Activated CD8-positive, alpha-beta memory T cell treated with anti-CD3 and anti-CD28 coated beads for 24 hours (primary cell): ENCODE data around the gene FIG4.
"Not testable (repeated sequence)": the region's sequence is repeated elsewhere in the genome, so short reads cannot be mapped to it uniquely, and the experiment has no call there.

Experiments
- DNase-seq: peaks from one replicate; pipeline ENCODE4 v3.0.0-alpha.2; 2020

FIG4 gene

DNA sequence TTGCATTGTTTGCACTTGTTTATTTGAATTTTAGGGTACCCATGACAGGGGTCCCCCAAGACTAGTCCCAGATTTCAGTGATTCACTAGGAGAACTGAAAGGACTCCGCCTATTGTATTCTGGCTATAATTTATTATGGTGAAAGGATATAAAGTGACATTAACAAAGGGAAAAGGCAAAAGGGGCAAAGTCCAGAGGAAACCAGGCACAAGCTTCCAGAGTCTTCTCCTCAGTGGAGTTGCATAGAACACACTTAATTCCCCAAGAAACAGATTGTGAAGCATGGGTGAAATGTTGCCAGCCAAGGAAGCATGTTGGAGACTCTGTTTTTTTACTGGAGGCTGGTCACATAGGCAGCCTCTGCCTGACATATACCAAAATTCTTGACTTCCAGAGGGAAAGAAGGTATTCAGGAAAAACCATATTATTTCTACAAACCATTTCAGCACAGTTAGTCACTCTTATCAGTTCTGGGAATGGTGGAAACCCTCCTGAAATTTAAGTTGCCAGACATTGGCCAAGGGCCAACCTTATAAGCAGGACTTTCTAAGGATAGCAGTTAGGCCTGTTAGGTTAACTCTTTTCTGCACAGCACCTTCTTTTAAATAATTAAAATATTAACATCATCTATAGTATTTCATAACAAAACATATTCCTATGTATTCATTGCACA is 71.8 kb downstream of the FIG4 start:
- no peak for DNase-seq

DNA sequence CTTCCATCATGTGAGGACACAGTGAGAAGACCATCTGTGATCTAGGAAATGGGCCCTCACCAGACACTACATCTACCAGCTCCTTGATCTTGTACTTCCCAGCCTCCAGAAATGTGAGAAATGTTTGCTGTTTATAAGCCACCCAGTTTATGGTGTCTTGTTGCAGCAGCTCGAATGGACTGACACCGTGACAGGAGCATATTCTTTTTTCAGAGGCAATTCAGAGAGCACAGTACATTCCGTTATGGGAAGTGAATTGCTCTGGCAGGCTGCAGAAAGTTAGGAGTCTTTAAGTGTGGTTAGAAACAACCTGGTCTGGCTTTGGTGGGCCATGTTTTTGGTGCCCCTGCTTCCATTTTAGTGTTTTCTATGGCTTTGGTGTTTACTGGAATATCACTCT is 75.1 kb downstream of the FIG4 start:
- no peak for DNase-seq

DNA sequence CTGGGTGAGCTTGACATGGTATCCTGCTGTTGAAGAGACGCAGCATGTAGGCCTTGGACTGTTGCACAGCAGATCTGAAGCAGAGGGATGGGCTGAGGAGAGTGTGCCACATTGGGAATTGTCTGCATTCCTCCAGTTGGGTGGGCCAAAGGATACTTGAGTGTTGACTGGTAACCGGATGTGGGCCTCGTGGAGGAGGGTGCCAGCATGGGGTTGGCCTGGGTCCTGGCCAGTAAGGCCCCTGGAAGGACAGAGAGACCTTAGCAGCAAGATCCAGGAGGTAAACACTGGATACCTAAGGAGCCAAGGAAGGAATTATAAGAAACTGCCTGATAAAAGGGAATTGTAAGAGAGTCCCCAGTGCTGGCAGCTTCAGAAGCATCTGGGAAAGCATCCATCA is 76.9 kb downstream of the FIG4 start:
- DNase-seq = no peak

DNA sequence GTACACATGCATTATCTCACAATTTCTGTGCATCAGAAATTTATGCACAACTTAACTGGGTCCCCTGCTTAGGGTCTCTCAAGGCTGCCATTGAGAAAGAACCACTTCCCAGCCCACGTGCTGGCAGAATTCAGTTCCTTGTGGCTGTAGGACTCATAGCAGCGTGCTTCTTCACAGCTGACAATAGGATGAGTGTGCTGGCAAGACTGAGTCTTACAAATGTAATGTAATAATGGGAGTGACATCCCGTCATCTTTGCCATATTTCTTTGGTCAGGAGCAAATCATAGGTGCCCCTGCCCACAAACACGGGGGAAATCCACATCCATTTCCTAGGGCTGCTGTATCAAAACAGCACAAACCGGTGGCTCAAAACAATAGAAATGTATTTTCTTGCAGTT is 77.4 kb downstream of the FIG4 start:
- DNase-seq = no peak

DNA sequence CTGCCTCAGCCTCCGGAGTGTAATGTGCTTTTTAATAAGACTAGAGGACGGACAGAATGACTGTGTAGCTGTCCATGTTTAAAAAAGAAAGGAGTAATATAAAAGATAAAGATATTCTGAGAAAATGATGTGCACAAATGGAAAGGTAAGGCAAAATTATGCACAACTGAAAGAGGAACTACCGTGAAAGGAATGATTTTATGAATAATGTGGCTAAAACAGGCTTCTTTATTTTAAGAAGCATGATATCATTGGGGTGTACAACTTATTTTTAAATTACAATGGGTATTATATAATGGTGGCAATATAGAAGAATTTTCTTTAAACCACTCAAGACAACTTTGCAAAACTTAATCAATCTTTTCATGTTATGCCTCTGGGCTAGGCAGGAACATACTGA is 78.1 kb downstream of the FIG4 start:
- no peak for DNase-seq

DNA sequence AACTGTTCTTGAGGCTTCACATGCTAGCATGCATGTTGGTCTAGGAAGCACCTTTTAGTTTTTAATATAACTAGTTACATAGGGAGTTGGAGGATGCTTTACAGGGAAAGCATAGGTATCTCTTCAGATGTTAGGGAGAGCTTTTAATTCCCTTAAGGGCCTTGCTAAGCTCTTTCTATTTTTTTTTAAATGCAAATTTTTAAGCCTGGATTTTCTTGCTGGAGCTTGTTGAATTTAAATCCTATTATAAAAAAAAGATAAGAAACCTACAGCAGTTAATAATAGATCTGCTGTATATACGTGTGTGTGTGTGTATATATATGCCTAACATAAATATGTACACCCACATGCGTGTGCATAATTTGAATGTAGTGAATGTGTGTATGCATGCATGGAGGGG is 79.0 kb downstream of the FIG4 start:
- no peak for DNase-seq

DNA sequence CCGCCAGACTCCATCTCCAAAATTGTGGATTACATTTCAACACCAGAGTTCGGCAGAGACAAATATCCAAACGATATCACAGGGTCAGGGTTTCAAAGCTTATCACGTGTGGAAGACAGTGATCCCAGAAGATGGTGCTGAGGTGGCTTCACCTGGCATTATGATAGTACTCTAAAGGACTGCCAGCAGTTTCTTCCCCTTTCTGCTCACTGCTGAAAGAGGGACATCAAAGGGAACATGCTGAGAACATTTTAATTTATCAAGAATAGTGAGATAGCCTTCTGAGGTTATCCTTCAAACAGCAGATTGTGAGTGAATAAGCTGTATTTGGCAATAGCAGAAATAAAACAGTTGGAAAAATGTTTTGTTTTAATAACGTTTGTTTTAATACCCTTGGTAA is 79.7 kb downstream of the FIG4 start:
- no peak for DNase-seq

DNA sequence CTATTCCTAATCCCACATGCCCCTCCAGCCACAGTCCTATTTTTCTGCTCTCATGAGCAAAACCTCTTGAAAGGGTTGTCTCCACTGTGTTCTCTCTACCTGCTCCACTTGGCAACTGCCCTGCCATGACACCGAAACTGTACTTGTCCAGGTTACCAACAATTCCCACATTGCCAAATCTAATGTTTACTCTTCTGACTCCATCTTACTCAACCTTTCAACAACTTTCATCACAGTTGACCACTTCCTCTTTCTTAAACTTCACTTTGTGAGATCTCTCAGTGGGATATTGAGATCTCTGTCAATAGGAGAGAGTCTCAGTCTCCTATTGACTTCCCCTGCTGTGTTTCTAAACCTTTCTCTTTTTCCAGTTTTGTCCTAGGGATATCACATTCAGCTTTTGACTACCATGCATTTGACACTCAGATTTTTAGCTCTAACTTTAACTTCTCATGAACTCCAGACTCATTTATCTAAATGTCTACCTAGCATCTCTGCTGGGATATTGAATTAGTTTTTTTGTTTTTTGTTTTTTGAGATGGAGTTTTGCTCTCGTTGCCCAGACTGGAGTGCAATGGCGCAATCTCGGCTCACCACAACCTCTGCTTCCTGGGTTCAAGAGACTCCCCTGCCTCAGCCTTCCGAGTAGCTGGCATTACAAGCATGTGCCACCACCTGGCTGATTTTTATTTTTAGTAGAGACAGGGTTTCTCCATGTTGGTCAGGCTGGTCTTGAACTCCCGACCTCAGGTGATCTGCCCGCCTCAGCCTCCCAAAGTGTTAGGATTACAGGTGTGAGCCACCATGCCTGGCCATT is 81.1 kb downstream of the FIG4 start:
- not testable (repeated sequence) for DNase-seq

DNA sequence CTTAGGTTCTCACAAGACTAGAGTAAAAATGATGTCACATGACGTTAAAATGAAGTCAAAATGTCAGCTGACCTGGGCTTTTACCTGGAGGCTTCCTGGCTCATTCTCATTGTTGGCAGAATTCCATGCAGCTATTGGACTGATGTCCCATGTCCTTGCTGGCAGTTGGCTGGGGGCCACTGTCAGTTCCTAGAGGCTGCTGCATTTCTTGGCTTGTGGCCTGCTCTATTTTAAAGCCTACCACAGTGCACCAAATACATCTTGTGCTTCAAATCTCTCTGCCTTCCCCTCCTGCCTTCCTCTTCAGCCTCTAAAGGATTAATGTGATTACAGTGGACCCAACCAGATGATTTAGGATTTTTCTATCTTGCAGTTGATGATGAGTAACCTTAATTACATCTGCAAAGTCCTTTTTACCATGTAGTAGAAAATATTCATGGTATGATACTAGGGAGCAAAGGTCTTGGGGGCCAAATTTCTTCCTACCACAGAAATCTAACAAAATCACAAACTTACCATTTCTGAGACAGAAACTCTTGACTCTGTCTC is 81.9 kb downstream of the FIG4 start:
- no peak for DNase-seq

DNA sequence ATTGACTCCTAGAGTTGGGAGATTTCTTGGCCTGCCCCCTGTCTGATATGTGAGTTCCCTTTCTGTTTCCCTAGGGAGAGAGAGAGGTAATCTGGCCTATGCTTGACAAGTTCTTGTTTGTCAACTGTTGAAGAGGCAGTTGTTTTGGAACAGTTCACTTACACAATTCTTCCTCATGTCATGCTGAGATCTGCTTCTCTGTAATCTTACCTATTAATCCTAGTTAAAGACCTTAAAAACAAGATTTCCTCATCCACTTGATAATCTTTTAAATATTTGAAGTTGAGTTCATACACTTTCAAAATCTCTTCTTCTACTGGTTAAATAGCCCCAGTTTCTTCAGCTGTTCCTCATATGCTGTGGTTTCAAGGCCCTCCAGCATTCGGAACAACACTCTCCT is 89.9 kb downstream of the FIG4 start:
- no peak for DNase-seq

DNA sequence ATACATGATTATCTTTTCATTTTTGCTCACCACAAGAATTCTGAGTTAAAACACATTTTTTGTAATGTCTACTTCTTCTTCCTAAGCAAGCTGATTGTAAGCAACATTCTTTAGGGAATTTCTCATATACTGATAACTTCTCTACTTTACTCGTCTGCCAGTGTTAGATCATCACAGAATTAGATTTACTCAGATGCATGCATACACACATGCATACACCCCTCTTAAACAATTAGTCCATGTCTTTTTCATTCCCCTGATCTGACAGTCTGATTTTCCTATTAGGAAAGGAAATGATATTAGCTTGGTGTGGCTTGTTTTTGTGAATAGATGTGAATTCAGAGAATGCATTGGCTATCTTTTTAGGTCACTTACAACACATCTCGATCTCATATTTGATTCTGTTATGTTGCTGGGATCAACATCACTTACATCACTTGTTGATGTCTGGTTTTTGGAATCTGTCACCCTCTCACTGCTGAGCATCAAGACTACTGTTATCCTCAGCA is 91.4 kb downstream of the FIG4 start:
- DNase-seq = no peak

DNA sequence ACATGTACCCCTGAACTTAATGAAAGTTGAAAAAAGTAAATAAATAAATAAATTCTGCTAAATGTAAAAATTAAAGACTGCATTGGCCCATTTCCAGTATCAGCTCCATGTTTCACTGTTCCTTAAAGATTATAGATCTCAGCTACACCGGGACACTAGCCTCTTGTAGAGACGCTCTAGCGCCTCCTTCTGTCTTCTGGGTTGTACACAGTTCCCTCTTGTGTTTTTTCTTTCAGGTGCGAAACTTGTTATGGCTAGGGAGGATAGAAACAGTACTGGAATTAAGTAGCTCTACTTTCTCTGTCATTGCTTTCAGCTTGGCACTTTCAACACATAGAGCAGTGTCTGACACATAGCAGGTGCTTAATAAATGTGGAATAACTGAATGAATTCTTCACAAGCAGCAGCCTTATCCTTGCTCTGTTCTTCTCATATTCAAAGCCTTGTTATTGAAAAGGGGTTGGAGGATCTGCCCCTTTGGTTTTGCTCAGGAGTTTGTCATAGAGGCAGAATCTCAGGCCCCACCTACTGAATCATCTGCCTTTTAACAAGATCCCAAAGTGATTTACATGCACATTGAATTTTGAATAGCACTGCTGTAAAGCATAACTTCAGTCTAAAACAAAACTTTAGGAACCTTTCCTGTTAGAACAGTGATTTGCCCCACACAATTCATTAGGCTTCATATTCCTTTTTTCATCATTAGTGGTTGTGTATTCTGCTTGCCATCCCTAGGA is 92.3 kb downstream of the FIG4 start:
- no peak for DNase-seq

DNA sequence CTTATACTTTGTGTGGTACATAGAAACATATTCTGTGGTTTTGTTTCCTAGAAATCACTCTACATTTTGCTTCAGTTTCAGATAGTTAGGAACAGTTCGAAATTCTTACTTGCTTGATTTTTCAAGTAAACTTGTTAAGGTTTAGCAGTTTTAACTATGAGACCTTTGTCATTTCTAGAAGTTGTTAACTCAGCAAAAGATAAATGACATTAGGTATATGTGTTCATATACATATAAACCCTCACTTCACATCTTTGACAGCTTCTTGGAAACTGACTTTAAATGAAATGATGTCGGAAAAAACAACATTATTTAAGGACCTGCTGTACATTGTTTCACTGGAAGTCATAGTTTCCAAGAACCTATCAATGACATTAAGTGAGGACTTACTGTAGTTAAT is 96.2 kb downstream of the FIG4 start:
- no peak for DNase-seq

DNA sequence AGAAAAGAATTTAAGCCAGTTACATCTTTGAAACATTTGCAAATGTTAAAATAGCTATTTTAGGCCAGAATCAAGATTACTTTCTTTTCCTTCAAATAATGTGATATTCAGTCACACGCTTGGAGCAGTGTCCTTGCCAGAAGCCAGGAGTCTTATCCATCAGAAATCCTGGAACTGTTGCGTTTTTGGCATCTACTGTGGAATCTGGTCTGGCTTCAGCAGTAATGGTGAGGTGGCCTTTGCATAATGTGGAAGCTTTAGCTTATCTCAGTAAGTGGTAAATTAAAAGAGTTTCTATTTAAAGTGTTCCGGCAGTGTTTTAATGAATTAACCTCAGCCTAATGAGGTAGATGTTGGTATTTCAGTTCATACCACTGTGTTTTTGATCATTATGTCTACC is 97.6 kb downstream of the FIG4 start:
- DNase-seq = no peak

DNA sequence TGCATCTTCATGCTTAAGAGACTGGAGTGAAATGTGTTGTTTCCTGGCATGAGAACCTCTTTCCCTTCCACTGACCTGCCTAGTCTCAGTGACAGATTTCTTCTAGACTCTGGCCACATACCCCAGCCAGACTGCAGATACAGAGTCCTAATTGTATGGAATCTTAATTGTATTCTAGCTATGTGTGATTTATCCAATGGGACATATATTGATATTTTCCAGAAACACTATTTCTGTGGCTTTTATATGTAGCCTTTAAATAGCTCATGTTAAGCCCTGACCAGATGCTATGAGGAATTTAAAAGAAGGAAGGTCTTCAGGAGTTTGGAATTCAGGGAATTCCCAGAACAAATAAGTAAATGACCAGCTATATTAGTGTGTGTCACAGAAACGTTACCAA is 99.0 kb downstream of the FIG4 start:
- DNase-seq = no peak

DNA sequence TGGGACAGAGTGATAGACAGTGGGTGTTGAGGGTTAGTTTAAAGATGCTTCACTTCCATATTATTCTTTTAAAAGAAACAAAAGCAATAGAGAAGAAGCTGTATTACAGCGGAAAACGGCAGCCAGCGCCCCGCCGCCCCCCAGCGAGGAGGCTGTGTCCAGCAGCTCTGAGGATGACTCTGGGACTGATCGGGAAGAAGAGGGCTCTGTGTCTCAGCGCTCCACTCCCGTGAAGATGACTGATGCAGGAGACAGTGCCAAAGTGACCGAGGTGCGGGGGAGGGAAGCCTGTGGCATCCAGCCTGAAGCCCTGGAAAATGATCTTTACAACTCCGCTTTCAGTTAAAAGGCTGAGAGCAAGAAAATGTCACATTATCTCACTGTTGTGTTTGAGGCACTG is 100.2 kb downstream of the FIG4 start:
- DNase-seq = no peak

DNA sequence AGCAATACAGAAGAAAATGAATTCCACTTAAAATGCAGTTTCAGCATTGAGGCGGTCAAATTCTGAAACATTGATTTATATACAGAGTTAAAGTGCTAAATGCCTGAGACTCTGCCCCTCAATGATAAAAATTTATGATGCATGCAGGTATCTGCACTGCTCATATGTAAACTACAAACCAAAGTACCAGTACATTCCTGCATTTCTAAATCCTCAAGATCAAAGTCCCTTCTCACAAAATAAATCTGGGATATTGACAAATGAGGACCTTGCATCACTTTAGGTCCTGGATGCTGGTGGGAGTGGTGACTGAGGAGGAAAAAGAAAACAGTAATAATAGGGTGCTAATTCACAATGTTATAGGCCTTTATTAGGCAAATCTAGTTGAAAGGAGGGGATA is 101.9 kb downstream of the FIG4 start:
- DNase-seq = no peak

DNA sequence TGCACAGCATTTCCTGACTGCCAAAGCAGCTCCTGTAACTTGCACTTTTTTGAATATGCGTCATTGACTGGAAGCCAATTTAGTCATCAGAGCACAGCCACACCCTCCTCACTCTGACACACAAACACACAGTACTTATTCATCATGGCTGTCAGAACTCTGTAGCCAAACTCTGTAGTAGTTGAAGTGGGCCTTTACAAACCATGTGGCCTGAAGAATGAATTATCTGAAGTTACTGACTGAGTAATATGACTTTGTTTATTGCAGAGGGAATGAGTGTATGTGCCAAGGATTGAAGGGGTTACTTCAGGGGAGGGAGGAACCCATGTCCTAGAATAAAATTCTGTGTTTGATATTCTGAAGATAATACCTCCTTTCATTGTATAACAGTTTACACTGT is 102.7 kb downstream of the FIG4 start:
- DNase-seq = no peak

DNA sequence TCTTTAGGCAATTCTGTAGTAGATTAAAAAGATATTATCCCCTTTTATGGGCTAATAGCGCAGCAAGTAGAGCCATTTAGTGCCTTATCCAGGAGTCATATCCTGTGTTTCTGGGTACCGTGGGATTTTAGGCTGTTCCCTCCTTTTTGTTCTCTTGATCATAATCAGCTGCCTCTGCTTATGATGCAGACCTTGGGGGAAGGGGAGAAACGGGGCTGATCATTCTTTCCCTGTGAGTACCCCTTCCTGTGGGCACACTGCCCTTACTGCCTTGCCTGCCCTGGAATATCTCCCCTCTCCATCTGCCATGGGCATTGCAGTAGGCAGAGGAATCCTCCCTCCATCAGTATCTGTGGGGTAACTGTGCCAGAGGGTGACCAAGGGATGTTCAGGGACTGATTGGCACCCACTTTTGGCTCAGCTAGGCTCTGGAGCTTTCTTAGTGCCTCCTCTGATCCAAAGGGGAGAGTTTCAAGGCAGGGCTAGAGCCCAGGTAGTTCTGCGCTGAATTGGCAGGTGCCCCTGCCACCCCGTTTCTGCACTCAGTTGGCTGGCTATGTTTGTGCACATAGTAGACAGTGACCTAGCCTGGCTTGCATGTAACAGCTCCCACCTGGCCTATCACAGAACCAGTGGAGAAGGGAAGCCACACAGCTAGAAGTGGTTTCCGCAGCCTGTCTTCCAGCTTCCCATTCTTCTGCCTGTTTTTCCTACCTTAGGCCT is 103.3 kb downstream of the FIG4 start:
- no peak for DNase-seq

DNA sequence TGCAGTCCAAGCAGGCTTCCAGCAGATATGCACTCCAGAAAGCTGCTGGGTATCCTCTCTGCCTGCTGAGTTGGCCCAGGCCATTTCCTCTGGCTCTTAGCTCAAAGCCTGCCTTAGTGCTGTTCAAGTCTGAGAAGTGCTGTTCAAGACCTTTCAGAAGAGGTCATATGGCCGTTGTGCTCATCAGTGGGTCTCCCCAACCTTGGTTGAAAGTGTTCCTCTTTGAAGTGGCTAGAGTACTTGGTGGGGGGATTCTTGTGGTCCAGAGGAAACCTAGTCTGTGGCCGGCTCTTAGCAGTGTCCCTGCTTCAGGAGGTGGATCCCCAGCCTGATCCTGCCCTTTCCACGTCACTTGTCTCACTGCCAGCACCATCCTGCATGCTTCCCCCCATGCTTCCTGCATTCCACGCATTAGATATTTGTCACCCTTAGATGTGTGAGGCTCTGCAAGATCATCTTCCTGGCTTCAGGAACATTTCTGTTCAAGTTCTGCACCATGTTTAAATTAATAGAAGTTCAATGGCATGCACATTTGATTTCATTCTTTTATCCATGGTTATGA is 105.0 kb downstream of the FIG4 start:
- DNase-seq = no peak

DNA sequence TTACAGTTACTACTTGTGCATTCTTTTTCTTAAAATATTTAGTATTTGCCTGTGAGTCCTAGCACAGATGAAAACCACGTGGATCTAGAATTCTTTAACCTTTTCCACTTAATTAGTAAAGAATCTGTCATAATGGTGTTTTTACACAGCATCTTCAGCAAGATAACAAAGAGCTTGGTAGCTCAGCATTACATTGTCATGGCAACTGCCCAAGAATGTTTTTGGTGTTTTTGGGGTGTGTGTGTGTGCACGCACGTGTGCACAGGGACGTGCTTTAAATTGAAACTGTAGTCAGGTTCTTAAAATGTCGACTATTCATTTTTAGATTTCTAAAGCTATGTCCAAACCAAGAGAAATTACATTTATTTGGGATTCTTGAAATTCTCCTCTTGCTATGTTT is 108.0 kb downstream of the FIG4 start:
- DNase-seq = no peak

DNA sequence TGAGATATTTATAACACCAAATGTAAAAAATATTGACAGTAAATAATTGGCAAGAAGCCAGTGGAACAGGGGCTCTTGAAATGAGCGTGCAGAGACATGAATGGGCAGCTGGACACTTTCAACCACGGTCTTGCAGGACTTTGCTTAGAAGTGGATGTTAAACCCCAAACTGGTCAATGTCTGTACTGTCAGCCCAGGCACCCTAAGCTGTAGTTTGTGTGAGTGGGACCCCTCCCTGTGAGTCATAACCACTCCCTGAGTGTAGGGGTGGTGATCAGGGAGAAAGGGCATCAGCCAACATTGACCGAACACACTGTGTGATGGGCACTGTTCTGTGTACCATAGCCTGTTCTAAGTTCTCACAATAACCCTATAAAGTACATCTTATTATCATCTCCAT is 108.6 kb downstream of the FIG4 start:
- DNase-seq = no peak

DNA sequence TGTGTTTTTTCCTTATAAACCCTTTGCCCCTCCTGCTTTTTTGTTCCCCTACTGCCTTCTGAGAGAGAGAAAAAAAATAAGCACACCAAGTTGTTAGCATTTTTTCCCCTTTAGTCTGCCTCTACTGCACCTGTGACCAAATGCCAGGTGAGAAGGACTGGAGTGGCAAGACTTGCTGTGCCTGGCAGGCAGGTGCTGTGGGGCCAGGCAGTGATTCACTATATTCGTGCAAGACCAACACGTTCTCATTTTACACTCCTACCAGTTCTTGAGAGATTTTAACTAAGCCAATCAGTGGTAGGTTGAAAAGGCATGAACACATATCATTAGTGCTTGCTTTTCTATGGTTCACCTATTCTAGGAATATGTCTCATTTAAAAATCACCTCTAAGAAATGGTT is 109.7 kb downstream of the FIG4 start:
- DNase-seq = no peak
